GM23338 (cell line): ENCODE data around the gene CRB2. TPM values are rescaled to one million over a fixed set of nuclear protein-coding genes. Genes with fewer than 3 reads are reported as not detected.

ENCODE experiments used
- ATAC-seq: fragments of 200-7000 bp; cut with Tn5 transposase; 3 replicates; pipeline ENCODE4 v1.9.1; 2020
- DNase-seq: peaks from one replicate; pipeline ENCODE4 v3.0.0-alpha.2; 2015; ENCODE audit warnings: low spot score
- H2AFZ ChIP-seq: fragments of 200-600 bp; sonication (generic); 2 replicates; pipeline ENCODE4 v1.8.0; 2016; ENCODE audit warnings: antibody characterized with exemption, mild to moderate bottlenecking, moderate library complexity
- H3F3A ChIP-seq: fragments of 200-600 bp; sonication (generic); replicated peaks from 2 replicates; pipeline ENCODE4 v1.8.0; 2017; ENCODE audit warnings: antibody characterized with exemption, mixed run types, low read depth
- H3K27ac ChIP-seq: fragments of 200-600 bp; sonication (generic); 2 replicates; pipeline ENCODE4 v1.6.1; 2016; ENCODE audit warnings: low read depth
- H3K27me3 ChIP-seq: fragments of 200-600 bp; sonication (generic); 2 replicates; pipeline ENCODE4 v1.8.0; 2016; ENCODE audit warnings: mild to moderate bottlenecking, mixed run types, moderate library complexity; ENCODE audit not compliant: insufficient read depth
- H3K36me3 ChIP-seq: fragments of 200-600 bp; sonication (generic); 2 replicates; pipeline ENCODE4 v1.8.0; 2016; ENCODE audit warnings: mild to moderate bottlenecking; ENCODE audit not compliant: insufficient read depth
- H3K4me1 ChIP-seq: fragments of 200-600 bp; sonication (generic); 2 replicates; pipeline ENCODE4 v1.8.0; 2016; ENCODE audit warnings: mild to moderate bottlenecking, moderate library complexity; ENCODE audit not compliant: insufficient read depth
- H3K4me2 ChIP-seq: fragments of 200-600 bp; sonication (generic); 2 replicates; pipeline ENCODE4 v1.7.1; 2017; ENCODE audit warnings: mixed run types
- H3K4me3 ChIP-seq: fragments of 200-600 bp; sonication (generic); 2 replicates; pipeline ENCODE4 v1.6.1; 2016; ENCODE audit warnings: mixed run types
- H3K79me2 ChIP-seq: fragments of 200-600 bp; sonication (generic); replicated peaks from 2 replicates; pipeline ENCODE4 v1.8.0; 2017; ENCODE audit warnings: mild to moderate bottlenecking; ENCODE audit not compliant: insufficient read depth
- H3K9me2 ChIP-seq: fragments of 200-600 bp; sonication (generic); 2 replicates; pipeline ENCODE4 v1.8.0; 2017; ENCODE audit not compliant: insufficient read depth
- H4K20me1 ChIP-seq: fragments of 200-600 bp; sonication (generic); replicated peaks from 2 replicates; pipeline ENCODE4 v1.8.0; 2017; ENCODE audit warnings: mild to moderate bottlenecking; ENCODE audit not compliant: insufficient read depth
- H3K27ac Mint-ChIP-seq: 2 replicates; pipeline ENCODE4 v1.8.0; 2020; ENCODE audit warnings: inconsistent platforms, mild to moderate bottlenecking, moderate library complexity, mixed read lengths
- H3K27me3 Mint-ChIP-seq: 3 replicates; pipeline ENCODE4 v1.8.0; 2022; ENCODE audit warnings: low read depth, mild to moderate bottlenecking, moderate library complexity, mixed read lengths, inconsistent platforms; ENCODE audit not compliant: insufficient read depth, poor library complexity
- H3K36me3 Mint-ChIP-seq: 3 replicates; pipeline ENCODE4 v1.8.0; 2021; ENCODE audit warnings: low read depth, mild to moderate bottlenecking, inconsistent platforms, moderate library complexity, mixed read lengths
- H3K4me1 Mint-ChIP-seq: 3 replicates; pipeline ENCODE4 v1.8.0; 2020; ENCODE audit warnings: mild to moderate bottlenecking, inconsistent platforms, mixed read lengths
- H3K4me3 Mint-ChIP-seq: 3 replicates; pipeline ENCODE4 v1.8.0; 2021; ENCODE audit warnings: moderate library complexity, mild to moderate bottlenecking, inconsistent platforms, mixed read lengths
- H3K9me3 Mint-ChIP-seq: 3 replicates; pipeline ENCODE4 v1.8.0; 2020; ENCODE audit warnings: moderate library complexity, mild to moderate bottlenecking, inconsistent platforms, mixed read lengths
- EZH2phosphoT487 ChIP-seq: fragments of 200-600 bp; sonication (generic); IDR thresholded peaks from one replicate; pipeline ENCODE4 v1.8.1; 2018; ENCODE audit warnings: antibody characterized with exemption; ENCODE audit not compliant: unreplicated experiment
- STAT1 ChIP-seq: IDR thresholded peaks from one replicate; pipeline ENCODE4 v1.6.1; 2016; ENCODE audit warnings: antibody characterized with exemption; ENCODE audit not compliant: unreplicated experiment
- ZNF114 ChIP-seq: fragments of 250-450 bp; sonication (Bioruptor Pico); IDR thresholded peaks from 2 replicates; pipeline ENCODE4 v1.5.0; 2020; ENCODE audit warnings: mild to moderate bottlenecking, moderate library complexity
- ZNF331 ChIP-seq: fragments of 250-450 bp; sonication (Bioruptor Pico); IDR thresholded peaks from 2 replicates; pipeline ENCODE4 v1.5.0; 2020; ENCODE audit warnings: low read depth, mild to moderate bottlenecking, moderate library complexity
- polyA plus RNA-seq: library from polyadenylated mRNA; unstranded; fragments of >200 nt; fragmentation: Nextera tagmentation; extraction: Ambion mirVana; gene quantifications from 2 replicates; pipeline ENCODE4 v1.2.1, GENCODE V29; 2016
- total RNA-seq: library from RNA; depleted of rRNA; stranded (reverse); fragments of >200 nt; shearing (Covaris generic); gene quantifications from 2 replicates; pipeline ENCODE4 v1.2.3, GENCODE V29; 2014
- TF ChIP-seq, protein P1 (sequence below), 2 experiments: fragments of 200-600 bp in 1 of 2; sonication (generic) in 1 of 2; conservative IDR thresholded peaks; 2 replicates each; pipeline versions ENCODE4 v1.5.1 to v1.6.1; 2016 to 2017; ENCODE audit warnings: antibody characterized with exemption in 2 of 2, low read depth in 2 of 2, mild to moderate bottlenecking in 2 of 2, moderate library complexity in 1 of 2
- TF ChIP-seq, protein P2 (sequence below): fragments of 250-450 bp; sonication (Bioruptor Pico); IDR thresholded peaks from 2 replicates; pipeline ENCODE4 v1.5.0; 2020; ENCODE audit warnings: mild to moderate bottlenecking, moderate library complexity
- TF ChIP-seq, protein P3 (sequence below): IDR thresholded peaks from 2 replicates; pipeline ENCODE4 v1.6.1; 2016; ENCODE audit warnings: antibody characterized with exemption

CRB2 gene
- total and polyA plus RNA-seq, 2 experiments from 2014 or later, result 0.34 to 10.2 TPM

- TF ChIP-seq, protein P1, sequence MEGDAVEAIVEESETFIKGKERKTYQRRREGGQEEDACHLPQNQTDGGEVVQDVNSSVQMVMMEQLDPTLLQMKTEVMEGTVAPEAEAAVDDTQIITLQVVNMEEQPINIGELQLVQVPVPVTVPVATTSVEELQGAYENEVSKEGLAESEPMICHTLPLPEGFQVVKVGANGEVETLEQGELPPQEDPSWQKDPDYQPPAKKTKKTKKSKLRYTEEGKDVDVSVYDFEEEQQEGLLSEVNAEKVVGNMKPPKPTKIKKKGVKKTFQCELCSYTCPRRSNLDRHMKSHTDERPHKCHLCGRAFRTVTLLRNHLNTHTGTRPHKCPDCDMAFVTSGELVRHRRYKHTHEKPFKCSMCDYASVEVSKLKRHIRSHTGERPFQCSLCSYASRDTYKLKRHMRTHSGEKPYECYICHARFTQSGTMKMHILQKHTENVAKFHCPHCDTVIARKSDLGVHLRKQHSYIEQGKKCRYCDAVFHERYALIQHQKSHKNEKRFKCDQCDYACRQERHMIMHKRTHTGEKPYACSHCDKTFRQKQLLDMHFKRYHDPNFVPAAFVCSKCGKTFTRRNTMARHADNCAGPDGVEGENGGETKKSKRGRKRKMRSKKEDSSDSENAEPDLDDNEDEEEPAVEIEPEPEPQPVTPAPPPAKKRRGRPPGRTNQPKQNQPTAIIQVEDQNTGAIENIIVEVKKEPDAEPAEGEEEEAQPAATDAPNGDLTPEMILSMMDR (conservative IDR thresholded peaks at IDR 0.05; ENCODE audit: low read depth in 2 of 2), result no peak
- TF ChIP-seq EZH2phosphoT487 (no peak), ZNF114 (no peak), STAT1 (no peak)
- TF ChIP-seq, protein P2, sequence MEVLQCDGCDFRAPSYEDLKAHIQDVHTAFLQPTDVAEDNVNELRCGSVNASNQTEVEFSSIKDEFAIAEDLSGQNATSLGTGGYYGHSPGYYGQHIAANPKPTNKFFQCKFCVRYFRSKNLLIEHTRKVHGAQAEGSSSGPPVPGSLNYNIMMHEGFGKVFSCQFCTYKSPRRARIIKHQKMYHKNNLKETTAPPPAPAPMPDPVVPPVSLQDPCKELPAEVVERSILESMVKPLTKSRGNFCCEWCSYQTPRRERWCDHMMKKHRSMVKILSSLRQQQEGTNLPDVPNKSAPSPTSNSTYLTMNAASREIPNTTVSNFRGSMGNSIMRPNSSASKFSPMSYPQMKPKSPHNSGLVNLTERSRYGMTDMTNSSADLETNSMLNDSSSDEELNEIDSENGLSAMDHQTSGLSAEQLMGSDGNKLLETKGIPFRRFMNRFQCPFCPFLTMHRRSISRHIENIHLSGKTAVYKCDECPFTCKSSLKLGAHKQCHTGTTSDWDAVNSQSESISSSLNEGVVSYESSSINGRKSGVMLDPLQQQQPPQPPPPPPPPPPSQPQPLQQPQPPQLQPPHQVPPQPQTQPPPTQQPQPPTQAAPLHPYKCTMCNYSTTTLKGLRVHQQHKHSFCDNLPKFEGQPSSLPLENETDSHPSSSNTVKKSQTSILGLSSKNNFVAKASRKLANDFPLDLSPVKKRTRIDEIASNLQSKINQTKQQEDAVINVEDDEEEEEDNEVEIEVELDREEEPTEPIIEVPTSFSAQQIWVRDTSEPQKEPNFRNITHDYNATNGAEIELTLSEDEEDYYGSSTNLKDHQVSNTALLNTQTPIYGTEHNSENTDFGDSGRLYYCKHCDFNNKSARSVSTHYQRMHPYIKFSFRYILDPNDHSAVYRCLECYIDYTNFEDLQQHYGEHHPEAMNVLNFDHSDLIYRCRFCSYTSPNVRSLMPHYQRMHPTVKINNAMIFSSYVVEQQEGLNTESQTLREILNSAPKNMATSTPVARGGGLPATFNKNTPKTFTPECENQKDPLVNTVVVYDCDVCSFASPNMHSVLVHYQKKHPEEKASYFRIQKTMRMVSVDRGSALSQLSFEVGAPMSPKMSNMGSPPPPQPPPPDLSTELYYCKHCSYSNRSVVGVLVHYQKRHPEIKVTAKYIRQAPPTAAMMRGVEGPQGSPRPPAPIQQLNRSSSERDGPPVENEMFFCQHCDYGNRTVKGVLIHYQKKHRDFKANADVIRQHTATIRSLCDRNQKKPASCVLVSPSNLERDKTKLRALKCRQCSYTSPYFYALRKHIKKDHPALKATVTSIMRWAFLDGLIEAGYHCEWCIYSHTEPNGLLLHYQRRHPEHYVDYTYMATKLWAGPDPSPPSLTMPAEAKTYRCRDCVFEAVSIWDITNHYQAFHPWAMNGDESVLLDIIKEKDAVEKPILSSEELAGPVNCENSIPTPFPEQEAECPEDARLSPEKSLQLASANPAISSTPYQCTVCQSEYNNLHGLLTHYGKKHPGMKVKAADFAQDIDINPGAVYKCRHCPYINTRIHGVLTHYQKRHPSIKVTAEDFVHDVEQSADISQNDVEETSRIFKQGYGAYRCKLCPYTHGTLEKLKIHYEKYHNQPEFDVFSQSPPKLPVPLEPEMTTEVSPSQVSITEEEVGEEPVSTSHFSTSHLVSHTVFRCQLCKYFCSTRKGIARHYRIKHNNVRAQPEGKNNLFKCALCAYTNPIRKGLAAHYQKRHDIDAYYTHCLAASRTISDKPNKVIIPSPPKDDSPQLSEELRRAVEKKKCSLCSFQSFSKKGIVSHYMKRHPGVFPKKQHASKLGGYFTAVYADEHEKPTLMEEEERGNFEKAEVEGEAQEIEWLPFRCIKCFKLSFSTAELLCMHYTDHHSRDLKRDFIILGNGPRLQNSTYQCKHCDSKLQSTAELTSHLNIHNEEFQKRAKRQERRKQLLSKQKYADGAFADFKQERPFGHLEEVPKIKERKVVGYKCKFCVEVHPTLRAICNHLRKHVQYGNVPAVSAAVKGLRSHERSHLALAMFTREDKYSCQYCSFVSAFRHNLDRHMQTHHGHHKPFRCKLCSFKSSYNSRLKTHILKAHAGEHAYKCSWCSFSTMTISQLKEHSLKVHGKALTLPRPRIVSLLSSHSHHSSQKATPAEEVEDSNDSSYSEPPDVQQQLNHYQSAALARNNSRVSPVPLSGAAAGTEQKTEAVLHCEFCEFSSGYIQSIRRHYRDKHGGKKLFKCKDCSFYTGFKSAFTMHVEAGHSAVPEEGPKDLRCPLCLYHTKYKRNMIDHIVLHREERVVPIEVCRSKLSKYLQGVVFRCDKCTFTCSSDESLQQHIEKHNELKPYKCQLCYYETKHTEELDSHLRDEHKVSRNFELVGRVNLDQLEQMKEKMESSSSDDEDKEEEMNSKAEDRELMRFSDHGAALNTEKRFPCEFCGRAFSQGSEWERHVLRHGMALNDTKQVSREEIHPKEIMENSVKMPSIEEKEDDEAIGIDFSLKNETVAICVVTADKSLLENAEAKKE, result no peak
These were observed 58.2 kb downstream of the CRB2 start (continued) for GRCh38 chr9:123414204-123414603.

- H3K9me2 ChIP-seq, result no peaks in the 10 kb centered on the region
- H3K4me1 Mint-ChIP-seq, result peaks cover 21% of the 10 kb centered on the region
- H3K4me1 ChIP-seq, result peaks cover 14% of the 10 kb centered on the region
- H3K36me3 ChIP-seq, result no peaks in the 10 kb centered on the region
- H3K4me2 ChIP-seq, result peak overlapping the region; percentile 20; the same call in 1 of the 2 replicates
- H2AFZ ChIP-seq, result no peak overlapping the region
- H3K27me3 ChIP-seq, result no peaks in the 10 kb centered on the region
- H3K36me3 Mint-ChIP-seq, result no peaks in the 10 kb centered on the region
- no peak for DNase-seq
- no peaks in the 10 kb centered on the region for H3K9me3 Mint-ChIP-seq
- no peak overlapping the region for H3K27ac Mint-ChIP-seq
- H3K4me3 ChIP-seq, result no peak overlapping the region
- H3F3A ChIP-seq, result no peaks in the 10 kb centered on the region; the same call in 1 of the 2 replicates
- no peaks in the 10 kb centered on the region for H4K20me1 ChIP-seq
- ATAC-seq, result no peak
- no peak overlapping the region for H3K27ac ChIP-seq
- no peak overlapping the region for H3K4me3 Mint-ChIP-seq
- peaks cover 9% of the 10 kb centered on the region for H3K27me3 Mint-ChIP-seq
- H3K79me2 ChIP-seq, result no peaks in the 10 kb centered on the region
- TF ChIP-seq ZNF331 (CRISPR knock-in tag), result no peak
- TF ChIP-seq, protein P3, sequence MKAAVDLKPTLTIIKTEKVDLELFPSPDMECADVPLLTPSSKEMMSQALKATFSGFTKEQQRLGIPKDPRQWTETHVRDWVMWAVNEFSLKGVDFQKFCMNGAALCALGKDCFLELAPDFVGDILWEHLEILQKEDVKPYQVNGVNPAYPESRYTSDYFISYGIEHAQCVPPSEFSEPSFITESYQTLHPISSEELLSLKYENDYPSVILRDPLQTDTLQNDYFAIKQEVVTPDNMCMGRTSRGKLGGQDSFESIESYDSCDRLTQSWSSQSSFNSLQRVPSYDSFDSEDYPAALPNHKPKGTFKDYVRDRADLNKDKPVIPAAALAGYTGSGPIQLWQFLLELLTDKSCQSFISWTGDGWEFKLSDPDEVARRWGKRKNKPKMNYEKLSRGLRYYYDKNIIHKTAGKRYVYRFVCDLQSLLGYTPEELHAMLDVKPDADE, result no peak
- no peak for TF ChIP-seq EZH2phosphoT487
- TF ChIP-seq, protein P1 (conservative IDR thresholded peaks at IDR 0.05; ENCODE audit: low read depth in 2 of 2), result no peak
These were observed 59.2 kb downstream of the CRB2 start for GRCh38 chr9:123414936-123415930.
